ENCODE results near the gene IRF3. TPM values are rescaled to one million over a fixed set of nuclear protein-coding genes. Genes with fewer than 3 reads are reported as not detected.

IRF3 gene
- total RNA-seq, 1 donor from 2014 or later: 59.4 TPM

DNA sequence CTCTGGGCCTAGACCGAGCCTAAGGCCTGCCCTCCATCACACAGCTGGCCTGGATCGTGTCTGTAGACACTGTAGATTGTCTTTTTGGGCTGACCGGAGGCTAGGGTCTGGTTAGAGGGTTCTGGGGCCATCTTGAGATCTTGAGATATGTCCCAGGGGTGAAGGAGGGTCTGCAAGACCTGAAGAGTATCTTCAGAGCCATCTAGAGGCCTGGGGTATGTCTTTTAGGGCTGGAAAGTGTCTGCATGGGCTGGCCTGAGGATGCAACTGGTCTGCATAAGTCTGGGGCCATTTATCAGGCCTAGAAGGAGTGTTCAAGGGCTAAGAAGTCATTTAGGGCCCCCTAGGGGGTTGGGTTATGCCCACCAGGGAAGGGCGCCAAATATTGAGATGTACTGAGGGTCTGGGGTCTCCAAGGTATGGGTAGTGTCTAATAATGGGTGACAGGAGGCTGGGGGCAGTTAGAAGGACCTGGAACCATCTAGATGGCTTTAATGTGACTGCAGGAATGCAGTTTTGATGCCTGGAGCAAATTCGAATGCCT, 23.1 kb downstream of the IRF3 start:
- peaks cover 0 to 15% of the 10 kb centered on the region in 2 donors for H3K36me3 ChIP-seq
- DNase-seq (ENCODE audit: extremely low spot score in 2 of 2): peak in 1 of 2 donors; percentile 91
- peak overlapping the region; percentile 100 for H3K27ac ChIP-seq
- no peak for TF ChIP-seq POLR2AphosphoS5 (IDR thresholded peaks at IDR 0.05; ENCODE audit: insufficient read depth in 1 of 2, low read depth in 1 of 2)
- no peak for TF ChIP-seq POLR2A (IDR thresholded peaks at IDR 0.05)
- TF ChIP-seq, protein P1, sequence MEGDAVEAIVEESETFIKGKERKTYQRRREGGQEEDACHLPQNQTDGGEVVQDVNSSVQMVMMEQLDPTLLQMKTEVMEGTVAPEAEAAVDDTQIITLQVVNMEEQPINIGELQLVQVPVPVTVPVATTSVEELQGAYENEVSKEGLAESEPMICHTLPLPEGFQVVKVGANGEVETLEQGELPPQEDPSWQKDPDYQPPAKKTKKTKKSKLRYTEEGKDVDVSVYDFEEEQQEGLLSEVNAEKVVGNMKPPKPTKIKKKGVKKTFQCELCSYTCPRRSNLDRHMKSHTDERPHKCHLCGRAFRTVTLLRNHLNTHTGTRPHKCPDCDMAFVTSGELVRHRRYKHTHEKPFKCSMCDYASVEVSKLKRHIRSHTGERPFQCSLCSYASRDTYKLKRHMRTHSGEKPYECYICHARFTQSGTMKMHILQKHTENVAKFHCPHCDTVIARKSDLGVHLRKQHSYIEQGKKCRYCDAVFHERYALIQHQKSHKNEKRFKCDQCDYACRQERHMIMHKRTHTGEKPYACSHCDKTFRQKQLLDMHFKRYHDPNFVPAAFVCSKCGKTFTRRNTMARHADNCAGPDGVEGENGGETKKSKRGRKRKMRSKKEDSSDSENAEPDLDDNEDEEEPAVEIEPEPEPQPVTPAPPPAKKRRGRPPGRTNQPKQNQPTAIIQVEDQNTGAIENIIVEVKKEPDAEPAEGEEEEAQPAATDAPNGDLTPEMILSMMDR (IDR thresholded peaks at IDR 0.05): no peak
- peaks cover 62% of the 10 kb centered on the region for H3K4me1 ChIP-seq
- intact Hi-C loops (cut with DNase I): no loop called here
- no peaks in the 10 kb centered on the region for H3K27me3 ChIP-seq
- H3K9me3 ChIP-seq: no peaks in the 10 kb centered on the region
- peak overlapping the region; percentile 97 to 99 for H3K4me3 ChIP-seq

DNA sequence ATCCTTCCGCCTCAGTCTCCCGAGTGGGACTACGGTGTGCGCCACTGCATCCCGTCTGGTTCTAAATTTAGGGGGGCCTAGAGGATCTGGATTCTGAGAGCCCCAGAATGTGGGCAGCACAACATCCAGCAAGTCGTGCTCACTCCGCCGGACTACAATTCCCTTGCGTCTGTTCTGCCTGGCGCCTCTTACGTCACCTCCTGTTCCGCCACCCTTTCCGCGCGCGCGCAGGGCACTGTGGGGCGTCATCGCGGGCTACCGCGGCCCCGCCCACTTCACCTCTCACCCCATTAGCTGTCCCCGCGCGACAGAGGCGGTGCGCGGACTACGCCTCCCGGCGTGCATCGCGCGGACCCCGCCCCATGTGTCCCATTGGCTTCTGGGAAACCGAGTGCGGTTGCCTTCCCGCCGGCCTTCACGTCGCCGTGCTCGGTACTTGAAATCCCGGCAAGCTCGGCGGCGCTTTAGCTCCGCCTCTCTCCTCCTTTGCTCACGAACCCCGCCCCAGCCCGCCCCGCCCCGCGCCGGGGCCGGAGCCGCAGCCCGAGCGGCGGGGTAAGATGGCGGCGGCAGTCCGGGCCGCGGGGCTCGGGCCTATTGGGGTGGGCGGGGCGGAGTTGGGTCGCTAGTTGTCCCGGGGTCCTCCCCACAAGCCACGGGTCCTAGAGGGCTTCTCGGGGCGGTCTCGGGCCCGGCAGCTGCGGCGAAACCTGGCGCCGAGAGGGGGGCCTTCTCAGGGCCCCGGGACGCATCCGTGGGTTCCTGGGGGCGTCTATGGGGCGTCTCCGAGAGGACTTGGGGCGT, 23.8 kb downstream of the IRF3 start, which contains the start of gene SCAF1:
TSS of gene SCAF1 (plus strand) at position 522 of the 804 bp plus-strand sequence. CDS start 2,818 bp downstream, outside the sequence.
- H3K4me1 ChIP-seq: peaks cover 67% of the 10 kb centered on the region
- H3K27ac ChIP-seq: peak within 1 kb of the TSS; percentile 100
- H3K27me3 ChIP-seq: no peaks in the 10 kb centered on the region
- H3K9me3 ChIP-seq: no peaks in the 10 kb centered on the region
- peak within 1 kb of the TSS; percentile 97 to 99 for H3K4me3 ChIP-seq
- TF ChIP-seq, protein P1 (IDR thresholded peaks at IDR 0.05): no peak
- TF ChIP-seq POLR2A (IDR thresholded peaks at IDR 0.05) (peak; percentile 91 to 96), POLR2AphosphoS5 (IDR thresholded peaks at IDR 0.05; ENCODE audit: insufficient read depth in 1 of 2, low read depth in 1 of 2) (peak; percentile 99 to 100)
- intact Hi-C loops (cut with DNase I): no loop called here
- DNase-seq (ENCODE audit: extremely low spot score in 2 of 2): peak; percentile 99 to 100
- H3K36me3 ChIP-seq: peaks cover 0 to 8% of the 10 kb centered on the region in 2 donors

DNA sequence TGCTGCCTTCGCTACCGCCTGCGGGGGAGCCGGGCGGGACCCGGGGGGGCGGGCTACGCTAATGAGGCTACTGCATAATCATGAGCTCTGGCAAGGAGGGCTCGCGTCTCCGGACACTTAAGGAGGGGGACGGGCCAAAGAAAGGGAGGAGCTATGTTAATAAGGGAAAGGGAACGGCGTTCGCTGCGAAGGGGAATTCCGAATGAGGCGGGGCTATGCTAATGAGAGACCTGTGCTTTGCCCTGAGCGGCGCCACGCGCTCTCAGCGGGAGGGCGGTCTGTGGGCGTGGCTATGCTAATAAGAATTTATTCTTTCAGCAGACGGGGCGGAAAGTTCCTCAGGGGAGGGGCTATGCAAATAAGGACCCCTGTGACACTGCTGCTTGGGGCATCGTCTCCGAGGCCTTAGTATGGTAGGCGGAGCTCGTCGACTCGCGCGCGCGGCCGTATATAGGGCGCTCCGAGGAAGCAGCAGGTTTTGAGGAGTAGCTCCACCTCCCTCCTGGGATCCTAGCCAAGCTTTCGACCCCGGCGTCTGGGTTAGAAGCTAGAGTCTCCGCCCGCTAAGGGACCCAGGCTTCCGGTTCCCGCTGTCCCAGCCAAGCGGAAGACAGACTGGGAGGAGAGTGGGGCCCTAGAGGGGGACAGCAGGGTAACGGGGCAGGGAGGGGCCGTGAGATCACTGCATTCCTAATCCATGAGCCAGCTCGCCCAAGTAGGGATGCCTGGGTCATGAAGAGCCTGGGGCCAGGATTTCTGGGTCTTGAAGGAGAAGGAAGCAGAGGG, 25.4 kb downstream of the IRF3 start, which contains the start of gene RRAS:
TSS of gene RRAS (minus strand) at position 31 of the 786 bp plus-strand sequence. CDS start 45 bp downstream, outside the sequence.
- Histone ChIP-seq H3K4me1 (peaks cover 69% of the 10 kb centered on the region), H3K27me3 (no peaks in the 10 kb centered on the region), H3K36me3 (peaks cover 0 to 13% of the 10 kb centered on the region in 2 donors), H3K4me3 (peak within 1 kb of the TSS; percentile 97 to 99), H3K9me3 (no peaks in the 10 kb centered on the region), H3K27ac (peak within 1 kb of the TSS; percentile 100)
- intact Hi-C loops (cut with DNase I): no loop called here
- TF ChIP-seq POLR2A (IDR thresholded peaks at IDR 0.05): peak in 1 of 2 donors; percentile 88
- TF ChIP-seq, protein P1 (IDR thresholded peaks at IDR 0.05): no peak
- peak; percentile 97 to 98 for TF ChIP-seq POLR2AphosphoS5 (IDR thresholded peaks at IDR 0.05; ENCODE audit: insufficient read depth in 1 of 2, low read depth in 1 of 2)
- peak; percentile 99 to 100 for DNase-seq (ENCODE audit: extremely low spot score in 2 of 2)

DNA sequence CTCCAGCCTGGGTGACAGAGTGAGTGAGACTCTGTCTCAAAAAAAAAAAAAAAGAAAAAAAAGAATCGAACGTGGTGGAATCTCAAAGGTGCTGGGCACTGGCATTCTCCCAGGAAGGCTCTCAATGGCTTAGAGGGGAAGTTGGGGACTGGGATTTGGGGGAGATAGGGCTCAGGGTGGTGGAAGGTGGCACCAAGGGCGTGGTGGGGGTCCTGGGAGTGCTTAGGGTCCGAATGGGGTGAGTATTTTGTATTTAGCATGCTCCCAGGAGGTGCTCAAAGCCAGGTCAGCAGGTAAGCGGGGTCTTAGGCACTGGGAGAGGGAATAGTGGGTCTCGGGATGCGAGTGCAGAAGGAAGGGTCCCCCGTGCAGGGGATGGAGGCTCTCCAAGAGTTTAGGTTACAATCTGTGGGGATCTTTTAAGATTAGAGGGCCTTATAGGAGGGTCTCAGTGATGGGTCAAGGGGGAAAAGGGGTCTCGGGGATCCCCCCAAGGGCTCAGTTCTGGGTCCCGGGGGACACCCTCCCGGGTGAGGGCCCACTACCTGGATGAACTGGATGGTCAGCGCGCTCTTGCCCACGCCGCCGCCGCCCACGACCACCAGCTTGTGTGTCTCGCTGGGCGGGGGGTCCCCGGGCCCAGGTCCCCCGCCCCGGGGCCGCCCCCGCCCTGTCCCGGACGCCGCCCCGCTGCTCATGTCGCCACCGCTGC, 26.1 kb downstream of the IRF3 start:
- peak overlapping the region; percentile 78 to 99 for H3K4me3 ChIP-seq
- no peak for DNase-seq (ENCODE audit: extremely low spot score in 2 of 2)
- H3K27me3 ChIP-seq: no peaks in the 10 kb centered on the region
- H3K9me3 ChIP-seq: no peaks in the 10 kb centered on the region
- intact Hi-C loops (cut with DNase I): loop anchor here (2.0 kb wide), 1 partner anchor 47 kb away; no protein-coding TSS in a partner anchor
- peaks cover 0 to 16% of the 10 kb centered on the region in 2 donors for H3K36me3 ChIP-seq
- TF ChIP-seq POLR2A (IDR thresholded peaks at IDR 0.05) (peak in 1 of 2 donors; percentile 82), POLR2AphosphoS5 (IDR thresholded peaks at IDR 0.05; ENCODE audit: insufficient read depth in 1 of 2, low read depth in 1 of 2) (no peak)
- TF ChIP-seq, protein P1 (IDR thresholded peaks at IDR 0.05): no peak
- H3K27ac ChIP-seq: peak overlapping the region; percentile 100
- H3K4me1 ChIP-seq: peaks cover 61% of the 10 kb centered on the region
